ENCODE measurements around the gene ARL17B. TPM values are rescaled to one million over a fixed set of nuclear protein-coding genes. Genes with fewer than 3 reads are reported as not detected.
"Not testable (repeated sequence)": the region's sequence is repeated elsewhere in the genome, so short reads cannot be mapped to it uniquely, and the experiment has no call there.

Gene ARL17B
- total and polyA plus RNA-seq, 11 donors = 5.7 to 17.3 (median 8.8) TPM

DNA sequence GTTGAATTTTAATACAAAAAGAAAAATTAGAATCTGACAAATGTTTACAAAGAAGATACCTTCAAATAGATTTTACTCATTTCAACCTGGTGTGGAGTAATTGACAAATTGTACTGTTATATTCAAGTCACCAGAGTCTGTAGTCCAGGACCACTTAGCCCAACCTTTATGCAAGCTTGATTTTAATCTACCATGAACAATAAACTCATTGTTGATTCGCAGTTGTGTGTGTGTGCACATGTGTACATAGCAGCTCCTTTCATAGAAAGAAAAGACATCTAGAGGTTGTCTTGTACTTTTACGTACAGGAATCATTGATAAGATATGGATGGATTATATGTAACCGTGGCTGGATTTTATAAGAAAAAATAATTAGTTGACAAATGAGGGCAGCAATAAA is 87.3 kb downstream of the ARL17B start:
- Histone ChIP-seq H3K27me3 (no peaks in the 10 kb centered on the region), H3K4me1 (no peaks in the 10 kb centered on the region), H3K9me3 (no peaks in the 10 kb centered on the region), H3K36me3 (no peaks in the 10 kb centered on the region), H3K4me3 (no peak overlapping the region), H3K27ac (no peak overlapping the region)
- TF ChIP-seq, protein P1, sequence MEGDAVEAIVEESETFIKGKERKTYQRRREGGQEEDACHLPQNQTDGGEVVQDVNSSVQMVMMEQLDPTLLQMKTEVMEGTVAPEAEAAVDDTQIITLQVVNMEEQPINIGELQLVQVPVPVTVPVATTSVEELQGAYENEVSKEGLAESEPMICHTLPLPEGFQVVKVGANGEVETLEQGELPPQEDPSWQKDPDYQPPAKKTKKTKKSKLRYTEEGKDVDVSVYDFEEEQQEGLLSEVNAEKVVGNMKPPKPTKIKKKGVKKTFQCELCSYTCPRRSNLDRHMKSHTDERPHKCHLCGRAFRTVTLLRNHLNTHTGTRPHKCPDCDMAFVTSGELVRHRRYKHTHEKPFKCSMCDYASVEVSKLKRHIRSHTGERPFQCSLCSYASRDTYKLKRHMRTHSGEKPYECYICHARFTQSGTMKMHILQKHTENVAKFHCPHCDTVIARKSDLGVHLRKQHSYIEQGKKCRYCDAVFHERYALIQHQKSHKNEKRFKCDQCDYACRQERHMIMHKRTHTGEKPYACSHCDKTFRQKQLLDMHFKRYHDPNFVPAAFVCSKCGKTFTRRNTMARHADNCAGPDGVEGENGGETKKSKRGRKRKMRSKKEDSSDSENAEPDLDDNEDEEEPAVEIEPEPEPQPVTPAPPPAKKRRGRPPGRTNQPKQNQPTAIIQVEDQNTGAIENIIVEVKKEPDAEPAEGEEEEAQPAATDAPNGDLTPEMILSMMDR (IDR thresholded peaks at IDR 0.05) = no peak
- no peak for TF ChIP-seq POLR2A (IDR thresholded peaks at IDR 0.05)
- WGBS, 4 donors = 74 to 87% (median 81%) methylated on average over 3 of the region's 3 CpGs
- intact Hi-C loops (cut with DNase I) = no loop called here
- ATAC-seq = no peak
- DNase-seq = no peak

DNA sequence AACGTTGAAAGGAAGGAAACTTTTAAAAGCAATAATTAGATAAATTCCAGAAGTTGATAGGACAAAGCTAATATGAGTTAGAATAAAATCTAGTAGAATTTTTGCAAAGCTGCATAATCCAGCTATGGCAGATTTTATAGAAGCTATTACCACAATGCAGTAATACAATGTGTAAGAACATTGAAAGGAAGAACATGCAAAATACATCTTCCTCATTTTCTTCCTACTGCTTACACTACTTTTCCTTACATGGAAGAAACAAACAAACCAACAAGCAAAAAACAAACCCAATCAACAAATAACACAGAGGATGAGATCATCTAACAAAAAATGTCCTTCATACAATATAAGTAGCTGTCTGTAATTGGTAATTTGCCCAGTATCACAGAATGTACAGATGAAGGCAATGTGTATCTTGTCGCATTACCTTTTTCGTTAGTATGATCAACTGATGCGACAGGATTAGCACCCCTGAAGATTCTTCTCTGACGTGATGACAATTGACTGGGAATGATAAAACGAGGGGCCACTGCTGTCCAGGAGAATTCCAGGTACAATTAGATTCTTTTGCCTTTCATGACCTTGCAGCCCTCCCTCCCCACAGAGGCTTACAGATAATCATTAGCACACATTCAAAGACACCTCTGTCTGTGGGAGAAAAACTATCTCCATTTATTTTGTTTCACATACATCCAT is 87.9 kb downstream of the ARL17B start:
- no peak overlapping the region for H3K27ac ChIP-seq
- no peaks in the 10 kb centered on the region for H3K27me3 ChIP-seq
- TF ChIP-seq, protein P1 (IDR thresholded peaks at IDR 0.05) = no peak
- intact Hi-C loops (cut with DNase I) = no loop called here
- DNase-seq (no peak), ATAC-seq (no peak)
- no peaks in the 10 kb centered on the region for H3K36me3 ChIP-seq
- H3K4me3 ChIP-seq = no peak overlapping the region
- H3K9me3 ChIP-seq = no peaks in the 10 kb centered on the region
- 66 to 69% (median 67%) methylated on average over 6 of the region's 6 CpGs for WGBS, 4 donors
- H3K4me1 ChIP-seq = no peaks in the 10 kb centered on the region

DNA sequence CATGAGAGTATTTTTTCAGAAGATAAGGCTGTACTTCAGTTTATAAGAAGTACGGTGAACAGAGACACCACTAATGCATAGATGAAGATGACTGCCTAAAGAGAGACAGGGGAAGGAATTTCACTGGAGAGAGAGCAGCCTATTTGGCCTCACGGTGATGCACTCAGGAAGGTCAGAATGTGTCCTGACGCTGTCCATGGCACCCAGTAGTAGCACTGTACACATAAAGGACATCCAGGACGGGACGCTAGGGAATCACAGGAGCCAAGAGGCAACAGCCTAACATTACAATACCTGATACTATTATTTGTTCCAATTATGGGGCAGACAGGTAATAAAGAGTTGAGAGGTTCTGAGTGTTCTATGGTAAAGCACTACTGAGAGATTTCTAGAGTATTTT is 91.5 kb downstream of the ARL17B start:
- 43 to 56% (median 54%) methylated on average over 5 of the region's 5 CpGs for WGBS, 4 donors
- Histone ChIP-seq H3K36me3 (no peaks in the 10 kb centered on the region), H3K4me3 (no peak overlapping the region), H3K9me3 (no peaks in the 10 kb centered on the region), H3K27ac (no peak overlapping the region), H3K27me3 (no peaks in the 10 kb centered on the region), H3K4me1 (peaks cover 0 to 16% (median 8%) of the 10 kb centered on the region in 12 donors)
- no peak for DNase-seq
- intact Hi-C loops (cut with DNase I) = no loop called here
- no peak for ATAC-seq
- no peak for TF ChIP-seq POLR2A (IDR thresholded peaks at IDR 0.05)
- TF ChIP-seq, protein P1 (IDR thresholded peaks at IDR 0.05) = no peak

DNA sequence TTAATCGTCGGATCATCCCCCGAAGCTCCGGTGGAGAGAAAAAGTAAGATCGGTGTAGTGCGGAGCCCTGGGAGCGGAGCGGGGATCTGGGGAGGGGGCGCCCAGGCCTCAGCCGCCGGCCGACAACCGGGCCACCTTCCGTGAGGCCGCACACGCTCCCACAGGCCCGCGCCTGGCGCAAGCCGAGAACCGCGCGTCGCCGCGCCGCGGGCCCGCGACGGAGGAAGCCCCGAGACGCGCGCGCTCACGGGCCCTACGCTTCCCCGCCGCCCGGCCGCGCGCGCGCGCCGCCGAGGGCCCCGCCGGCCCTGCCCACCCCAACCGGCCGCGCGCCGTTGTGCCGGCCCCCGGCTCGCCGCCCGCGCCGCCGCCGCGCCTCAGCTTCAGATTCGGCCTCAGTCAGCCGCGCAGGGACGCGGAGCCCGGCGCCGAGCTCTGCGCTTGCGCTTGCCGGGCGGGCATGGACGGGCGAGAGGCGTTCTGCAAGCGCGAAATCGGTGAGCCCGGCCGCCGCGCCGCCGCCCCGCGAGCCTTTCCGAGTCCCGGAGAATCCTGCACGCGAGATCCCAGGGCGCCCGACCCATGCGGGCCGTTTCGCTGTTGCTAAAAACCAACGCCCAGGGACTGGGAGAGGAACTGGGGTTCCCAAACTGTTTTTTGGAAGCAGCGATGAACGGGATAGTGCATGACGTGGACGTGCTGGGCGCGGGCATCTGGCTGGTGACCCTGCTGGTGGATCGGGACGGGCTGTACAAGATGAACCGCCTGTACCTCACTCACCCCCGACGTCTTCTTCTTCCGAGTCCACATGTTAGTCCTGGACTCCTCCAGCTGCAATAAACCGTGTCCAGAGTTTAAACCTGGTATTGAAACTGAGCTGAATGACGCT is 94.7 kb downstream of the ARL17B start:
- TF ChIP-seq POLR2A (IDR thresholded peaks at IDR 0.05) = peak in 1 of 2 donors; percentile 46
- TF ChIP-seq, protein P1 (IDR thresholded peaks at IDR 0.05) = peak in 1 of 12 donors; percentile 9
- Histone ChIP-seq H3K4me3 (peak overlapping the region; percentile 54 to 90 (median 74)), H3K4me1 (peaks cover 0 to 17% (median 8%) of the 10 kb centered on the region in 12 donors), H3K36me3 (no peaks in the 10 kb centered on the region), H3K9me3 (no peaks in the 10 kb centered on the region), H3K27ac (peak overlapping the region; percentile 66 to 95 (median 88)), H3K27me3 (peaks cover 0 to 4% (median 0%) of the 10 kb centered on the region in 9 donors)
- WGBS, 4 donors = 0 to 2% (median 1%) methylated on average over 35 to 116 of the region's 116 CpGs
- peak; percentile 65 to 97 (median 92) for ATAC-seq
- intact Hi-C loops (cut with DNase I) = no loop called here
- peak; percentile 86 to 94 (median 90) for DNase-seq

DNA sequence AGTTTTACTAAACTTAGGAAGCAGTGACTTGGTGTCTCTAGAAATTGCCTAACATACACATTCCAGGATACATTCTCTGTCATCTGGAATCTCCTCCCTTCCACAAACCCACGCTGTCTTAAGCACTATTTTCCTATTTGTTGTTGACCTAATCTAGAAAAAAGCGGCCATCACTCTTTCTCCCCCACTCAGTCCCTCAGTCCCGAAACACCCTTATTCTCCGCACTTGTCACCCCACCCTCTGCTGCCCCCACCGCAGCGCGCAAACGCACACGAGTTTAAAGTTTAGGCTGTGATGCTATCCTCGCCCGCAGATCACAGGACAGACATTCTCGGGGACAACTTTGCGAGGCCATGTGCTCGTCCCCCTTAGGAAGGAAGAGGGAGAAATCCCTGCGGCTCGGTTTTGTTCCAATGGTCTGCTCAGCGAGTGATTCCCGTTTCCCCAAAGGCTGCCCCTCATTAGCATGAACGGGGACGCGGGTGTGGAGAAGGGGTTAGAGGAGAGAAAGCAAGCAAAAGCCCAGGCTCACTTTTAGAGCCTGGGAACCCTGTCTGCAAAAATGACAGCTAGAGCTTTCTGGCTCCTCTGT is 95.4 kb downstream of the ARL17B start:
- 11 to 20% (median 14%) methylated on average over 21 of the region's 21 CpGs for WGBS, 4 donors
- peaks cover 0 to 17% (median 8%) of the 10 kb centered on the region in 12 donors for H3K4me1 ChIP-seq
- DNase-seq; intact Hi-C loops (cut with DNase I); H3K36me3 ChIP-seq; H3K27me3 ChIP-seq; H3K9me3 ChIP-seq: not testable (repeated sequence)
- ATAC-seq = peak in 3 of 4 donors; percentile 1 to 10 (median 2)
- peak overlapping the region; percentile 66 to 93 (median 86) for H3K27ac ChIP-seq
- H3K4me3 ChIP-seq = peak overlapping the region; percentile 10 to 90 (median 72)

Measured in heart left ventricle (tissue), 16 donors.